LoVo (cell line): Measurements from ENCODE around the gene GAB2.
A peak's percentile ranks its signal among the peaks of the same experiment; 100 is the strongest.

ENCODE experiments used
- DNase-seq: peaks from one replicate; pipeline ENCODE4 v3.0.0-alpha.2; 2016; ENCODE audit warnings: low spot score

The GAB2 gene

GRCh38 chr11:78205691-78206090 is 211.9 kb downstream of the GAB2 start:
- no peak for DNase-seq

- DNase-seq = no peak
Observed at GRCh38 chr11:78205256-78205655, 212.4 kb downstream of the GAB2 start.

- DNase-seq = no peak
Observed at GRCh38 chr11:78203184-78203583, 214.4 kb downstream of the GAB2 start.

- no peak for DNase-seq
Observed at GRCh38 chr11:78202733-78203167, 214.9 kb downstream of the GAB2 start.

GRCh38 chr11:78201096-78201818 is 216.4 kb downstream of the GAB2 start:
- no peak for DNase-seq

- DNase-seq = no peak
Observed at GRCh38 chr11:78200553-78200952, 217.1 kb downstream of the GAB2 start.

GRCh38 chr11:78200061-78200460 is 217.6 kb downstream of the GAB2 start:
- no peak for DNase-seq

GRCh38 chr11:78199653-78200015 is 218.0 kb downstream of the GAB2 start:
- DNase-seq = no peak

- no peak for DNase-seq
Observed at GRCh38 chr11:78199015-78199652, 218.5 kb downstream of the GAB2 start.

GRCh38 chr11:78197816-78198215 is 219.8 kb downstream of the GAB2 start:
- DNase-seq = no peak

GRCh38 chr11:78196661-78197091 is 220.9 kb downstream of the GAB2 start:
- DNase-seq = no peak

GRCh38 chr11:78195917-78196560 is 221.6 kb downstream of the GAB2 start:
- DNase-seq = no peak

- no peak for DNase-seq
Observed at GRCh38 chr11:78194490-78194889, 223.1 kb downstream of the GAB2 start.

- no peak for DNase-seq
Observed at GRCh38 chr11:78193806-78194205, 223.8 kb downstream of the GAB2 start.

GRCh38 chr11:78192911-78193351 is 224.7 kb downstream of the GAB2 start:
- no peak for DNase-seq

GRCh38 chr11:78192223-78192719 is 225.3 kb downstream of the GAB2 start:
- DNase-seq = no peak

GRCh38 chr11:78190871-78191538 is 226.6 kb downstream of the GAB2 start:
- DNase-seq = no peak

- no peak for DNase-seq
Observed at GRCh38 chr11:78190374-78190773, 227.2 kb downstream of the GAB2 start.

- no peak for DNase-seq
Observed at GRCh38 chr11:78189851-78190250, 227.8 kb downstream of the GAB2 start.

GRCh38 chr11:78189174-78189724 is 228.4 kb downstream of the GAB2 start:
- DNase-seq = no peak

- DNase-seq = peak; percentile 96
Observed at GRCh38 chr11:78188286-78189173, 229.1 kb downstream of the GAB2 start, which contains the start of the genes KCTD21 and USP35. Gene KCTD21, minus strand, starts transcription at chr11:78188626. Its CDS starts 14,072 bp downstream, at chr11:78174554. Gene USP35, plus strand, starts transcription at chr11:78188919. Its CDS starts 7,327 bp downstream, at chr11:78196246.
